Upper lobe of left lung (tissue), 6 donors: Measurements from ENCODE around the gene LIMCH1. TPM values are rescaled to one million over a fixed set of nuclear protein-coding genes. Genes with fewer than 3 reads are reported as not detected.

Experiments used
- ATAC-seq, 2 donors: fragments of 200-7000 bp; cut with Tn5 transposase; one replicate each; pipeline ENCODE4 v1.9.1; 2022; ENCODE audit warnings: mild to moderate bottlenecking in 2 of 2, moderate library complexity in 2 of 2; ENCODE audit not compliant: low FRiP score in 2 of 2
- DNase-seq, 2 donors: peaks; one replicate each; pipeline ENCODE4 v3.0.0-alpha.2; 2019 to 2020
- H3K27ac ChIP-seq, 4 donors: fragments of 200-600 bp; sonication (generic); one replicate each; pipeline ENCODE4 v1.5.1; 2016 to 2019
- H3K27me3 ChIP-seq, 4 donors: fragments of 200-600 bp; sonication (generic); one replicate each; pipeline ENCODE4 v1.5.1; 2017 to 2019
- H3K36me3 ChIP-seq, 4 donors: fragments of 200-600 bp; sonication (generic); one replicate each; pipeline ENCODE4 v1.5.1; 2016 to 2019
- H3K4me1 ChIP-seq, 4 donors: fragments of 200-600 bp; sonication (generic); one replicate each; pipeline ENCODE4 v1.5.1; 2018 to 2019
- H3K4me3 ChIP-seq, 4 donors: fragments of 200-600 bp; sonication (generic); one replicate each; pipeline ENCODE4 v1.5.1; 2017 to 2019; ENCODE audit warnings: mild to moderate bottlenecking in 2 of 4, moderate library complexity in 1 of 4
- H3K9me3 ChIP-seq, 4 donors: fragments of 200-600 bp; sonication (generic); one replicate each; pipeline ENCODE4 v1.5.1; 2018 to 2019
- EP300 ChIP-seq, 4 donors: sonication (generic); formaldehyde crosslinking; IDR thresholded peaks; one replicate each; pipeline ENCODE4 v1.5.1; 2017; ENCODE audit warnings: antibody characterized with exemption in 4 of 4, control low read depth in 2 of 4
- POLR2A ChIP-seq, 4 donors: fragments of 450-650 bp; IDR thresholded peaks; one replicate each; pipeline ENCODE4 v1.5.1; 2016 to 2017; ENCODE audit warnings: antibody characterized with exemption in 4 of 4, mild to moderate bottlenecking in 2 of 4
- POLR2AphosphoS5 ChIP-seq, 2 donors: sonication (generic); formaldehyde crosslinking; IDR thresholded peaks; one replicate each; pipeline ENCODE4 v1.5.1; 2017; ENCODE audit warnings: antibody characterized with exemption in 2 of 2
- WGBS, 2 donors: methylation state at CpG; one replicate each; pipeline ENCODE4 v1.1.5; 2017 to 2018; 5-methylcytosine and 5-hydroxymethylcytosine counted together
- total RNA-seq, 6 donors: library from RNA; depleted of rRNA in 4 of 6; stranded (reverse); fragments of >200 nt in 4 of 6; gene quantifications; one replicate each; pipeline versions ENCODE4 v1.1.0 to v1.2.1, GENCODE V29; 2016 to 2021
- TF ChIP-seq, protein P1 (sequence below), 6 experiments: fragments of 450-650 bp in 4 of 6; fragments of 200-600 bp in 2 of 6; sonication (generic) in 2 of 6; IDR thresholded peaks; one replicate each; pipeline ENCODE4 v1.5.1; 2016 to 2019; ENCODE audit warnings: antibody characterized with exemption in 6 of 6
- donor health status: DM: no; HTN: no; CAD: no; lungs with moderate emphysema.
- donor health status: DM: no; HTN: yes; CAD: no; lungs with severe emphysema.

LIMCH1 gene
- total RNA-seq, 6 donors from 2014 or later = 231 to 598 (median 331) TPM

GRCh38 chr4:41517121-41517520 lies 20.8 kb upstream of the LIMCH1 start:
- WGBS, 2 donors = 83% methylated on average over 4 of the region's 4 CpGs
- no peak for ATAC-seq
- no peaks in the 10 kb centered on the region for H3K9me3 ChIP-seq

GRCh38 chr4:41517747-41518146 lies 20.2 kb upstream of the LIMCH1 start:
- WGBS, 2 donors = 87 to 96% methylated on average over 1 of the region's 1 CpG
- H3K27me3 ChIP-seq = no peaks in the 10 kb centered on the region
- no peaks in the 10 kb centered on the region for H3K9me3 ChIP-seq
- ATAC-seq = no peak
- no peak overlapping the region for H3K4me3 ChIP-seq
- peaks cover 6 to 17% (median 9%) of the 10 kb centered on the region in 4 donors for H3K4me1 ChIP-seq
- no peak overlapping the region for H3K27ac ChIP-seq
- TF ChIP-seq EP300 (IDR thresholded peaks at IDR 0.05) (no peak), POLR2A (IDR thresholded peaks at IDR 0.05) (no peak), POLR2AphosphoS5 (IDR thresholded peaks at IDR 0.05) (no peak)
- TF ChIP-seq, protein P1, sequence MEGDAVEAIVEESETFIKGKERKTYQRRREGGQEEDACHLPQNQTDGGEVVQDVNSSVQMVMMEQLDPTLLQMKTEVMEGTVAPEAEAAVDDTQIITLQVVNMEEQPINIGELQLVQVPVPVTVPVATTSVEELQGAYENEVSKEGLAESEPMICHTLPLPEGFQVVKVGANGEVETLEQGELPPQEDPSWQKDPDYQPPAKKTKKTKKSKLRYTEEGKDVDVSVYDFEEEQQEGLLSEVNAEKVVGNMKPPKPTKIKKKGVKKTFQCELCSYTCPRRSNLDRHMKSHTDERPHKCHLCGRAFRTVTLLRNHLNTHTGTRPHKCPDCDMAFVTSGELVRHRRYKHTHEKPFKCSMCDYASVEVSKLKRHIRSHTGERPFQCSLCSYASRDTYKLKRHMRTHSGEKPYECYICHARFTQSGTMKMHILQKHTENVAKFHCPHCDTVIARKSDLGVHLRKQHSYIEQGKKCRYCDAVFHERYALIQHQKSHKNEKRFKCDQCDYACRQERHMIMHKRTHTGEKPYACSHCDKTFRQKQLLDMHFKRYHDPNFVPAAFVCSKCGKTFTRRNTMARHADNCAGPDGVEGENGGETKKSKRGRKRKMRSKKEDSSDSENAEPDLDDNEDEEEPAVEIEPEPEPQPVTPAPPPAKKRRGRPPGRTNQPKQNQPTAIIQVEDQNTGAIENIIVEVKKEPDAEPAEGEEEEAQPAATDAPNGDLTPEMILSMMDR (IDR thresholded peaks at IDR 0.05) = no peak
- no peaks in the 10 kb centered on the region for H3K36me3 ChIP-seq
- DNase-seq = no peak

More at GRCh38 chr4:41517121-41517520, 20.8 kb upstream of the LIMCH1 start:
- Histone ChIP-seq H3K27ac (no peak overlapping the region), H3K36me3 (no peaks in the 10 kb centered on the region), H3K27me3 (no peaks in the 10 kb centered on the region), H3K4me3 (no peak overlapping the region), H3K4me1 (peaks cover 6 to 17% (median 8%) of the 10 kb centered on the region in 4 donors)
- TF ChIP-seq, protein P1 (IDR thresholded peaks at IDR 0.05) = no peak
- TF ChIP-seq EP300 (IDR thresholded peaks at IDR 0.05) = no peak
- TF ChIP-seq POLR2A (IDR thresholded peaks at IDR 0.05) = no peak
- TF ChIP-seq POLR2AphosphoS5 (IDR thresholded peaks at IDR 0.05) = no peak
- no peak for DNase-seq

DNA sequence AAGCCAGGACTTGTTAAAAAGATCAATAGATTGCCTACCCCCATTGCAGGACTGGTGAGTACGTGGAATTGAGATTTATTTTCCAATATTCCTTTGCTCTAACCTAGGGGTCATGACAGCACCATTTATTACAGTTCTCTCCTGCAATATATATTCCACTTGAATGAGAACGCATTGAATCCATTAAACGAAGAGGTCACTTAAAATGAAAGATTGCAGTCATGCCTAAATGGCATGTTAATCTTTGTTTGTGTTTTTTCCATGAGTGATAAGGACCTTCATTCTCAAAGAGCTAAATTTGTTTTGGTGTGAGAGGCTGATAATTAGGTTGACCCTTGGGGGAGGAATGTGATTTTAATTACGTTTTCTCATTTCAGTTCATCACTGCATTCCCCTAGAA lies 13.5 kb upstream of the LIMCH1 start:
- Histone ChIP-seq H3K27me3 (no peaks in the 10 kb centered on the region), H3K4me3 (no peak overlapping the region), H3K27ac (no peak overlapping the region), H3K9me3 (no peaks in the 10 kb centered on the region), H3K36me3 (no peaks in the 10 kb centered on the region), H3K4me1 (peaks cover 0 to 10% (median 3%) of the 10 kb centered on the region in 4 donors)
- TF ChIP-seq, protein P1 (IDR thresholded peaks at IDR 0.05) = no peak
- TF ChIP-seq POLR2AphosphoS5 (IDR thresholded peaks at IDR 0.05) = no peak
- TF ChIP-seq EP300 (IDR thresholded peaks at IDR 0.05) = no peak
- TF ChIP-seq POLR2A (IDR thresholded peaks at IDR 0.05) = no peak
- ATAC-seq (no peak), DNase-seq (no peak)
- 60 to 61% methylated on average over 4 of the region's 4 CpGs for WGBS, 2 donors

DNA sequence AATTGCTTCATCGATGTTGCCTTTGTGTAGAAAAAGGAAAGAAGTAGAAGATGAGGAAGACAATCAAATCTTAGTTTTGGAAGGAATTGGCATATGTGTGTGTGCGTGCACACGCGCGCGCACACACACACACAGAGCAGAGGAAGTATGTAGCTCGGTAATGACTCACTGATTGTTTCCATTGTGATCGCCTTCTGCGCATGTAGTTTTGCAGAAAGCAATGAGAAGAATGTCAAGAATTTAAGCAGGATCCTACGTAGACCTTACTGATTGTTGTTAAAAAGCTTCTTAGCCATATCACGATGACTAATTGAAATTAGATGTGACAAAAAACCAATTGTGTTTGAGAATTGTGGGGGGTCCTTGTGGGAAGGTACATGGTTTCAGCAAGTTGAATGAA lies 12.8 kb upstream of the LIMCH1 start:
- Histone ChIP-seq H3K27me3 (no peaks in the 10 kb centered on the region), H3K4me3 (no peak overlapping the region), H3K4me1 (peaks cover 0 to 10% (median 3%) of the 10 kb centered on the region in 4 donors), H3K9me3 (no peaks in the 10 kb centered on the region), H3K36me3 (no peaks in the 10 kb centered on the region), H3K27ac (no peak overlapping the region)
- DNase-seq (peak in 1 of 2 donors; percentile 6), ATAC-seq (no peak)
- TF ChIP-seq, protein P1 (IDR thresholded peaks at IDR 0.05) = no peak
- TF ChIP-seq EP300 (IDR thresholded peaks at IDR 0.05) (no peak), POLR2A (IDR thresholded peaks at IDR 0.05) (no peak), POLR2AphosphoS5 (IDR thresholded peaks at IDR 0.05) (peak in 1 of 2 donors; percentile 46)
- 66 to 72% methylated on average over 11 of the region's 11 CpGs for WGBS, 2 donors

DNA sequence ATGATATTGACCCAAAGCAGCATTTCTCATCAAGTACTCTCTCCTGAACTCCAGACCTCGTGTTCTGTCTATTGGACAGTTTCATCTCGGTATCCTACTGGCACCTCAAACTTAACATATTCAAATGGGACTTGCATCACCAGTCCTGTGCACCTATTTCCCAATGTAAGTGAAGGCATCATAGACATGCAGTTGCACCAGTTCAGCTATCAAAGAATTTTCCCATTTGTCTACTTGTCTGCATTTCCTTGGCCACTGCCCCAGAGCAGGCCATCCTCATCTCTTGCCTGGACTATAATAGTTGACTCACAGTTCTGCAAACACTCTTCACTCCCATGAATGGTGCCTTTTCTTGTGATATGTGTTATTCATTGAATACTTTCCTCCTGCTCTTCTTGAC lies 11.3 kb upstream of the LIMCH1 start:
- H3K36me3 ChIP-seq = no peaks in the 10 kb centered on the region
- H3K27ac ChIP-seq = no peak overlapping the region
- H3K4me1 ChIP-seq = peaks cover 0 to 10% (median 3%) of the 10 kb centered on the region in 4 donors
- H3K27me3 ChIP-seq = no peaks in the 10 kb centered on the region
- no peak overlapping the region for H3K4me3 ChIP-seq
- no peaks in the 10 kb centered on the region for H3K9me3 ChIP-seq
- TF ChIP-seq, protein P1 (IDR thresholded peaks at IDR 0.05) = no peak
- no peak for ATAC-seq
- DNase-seq = no peak
- WGBS, 2 donors = 83 to 84% methylated on average over 2 of the region's 2 CpGs
